ENCODE measurements around the gene ARHGAP6. TPM values are rescaled to one million over a fixed set of nuclear protein-coding genes. Genes with fewer than 3 reads are reported as not detected.

ARHGAP6 gene
- total RNA-seq, 1 experiment from 2014 or later: 0.50 TPM

- H3K4me1 ChIP-seq: no peaks in the 10 kb centered on the region
- H3K4me3 ChIP-seq (ENCODE audit: low read depth, low read length): no peak overlapping the region
- BruUV-seq (replicated peaks): no TSS peak
- no peaks in the 10 kb centered on the region for H3K27me3 Mint-ChIP-seq (ENCODE audit: insufficient read depth, unreplicated experiment)
- H3K27me3 ChIP-seq (replicated peaks; ENCODE audit: control insufficient read depth, insufficient read depth, low read length): no peaks in the 10 kb centered on the region
- no peaks in the 10 kb centered on the region for H3K4me1 Mint-ChIP-seq (ENCODE audit: low read depth, unreplicated experiment)
- H3K9me3 ChIP-seq: no peaks in the 10 kb centered on the region
- no peak overlapping the region for H3K27ac Mint-ChIP-seq (ENCODE audit: unreplicated experiment)
- H3K9me3 Mint-ChIP-seq (ENCODE audit: unreplicated experiment): no peaks in the 10 kb centered on the region
- no peak for DNase-seq
- ChIA-PET POLR2A (no interaction called here), CTCF (no interaction called here)
- intact Hi-C loops (cut with micrococcal nuclease; ENCODE audit: unreplicated experiment): no loop called here
- no peaks in the 10 kb centered on the region for H3K36me3 ChIP-seq (ENCODE audit: control insufficient read depth, insufficient read depth, low read length)
- TF ChIP-seq CTCF (IDR thresholded peaks at IDR 0.05; ENCODE audit: insufficient read depth in 1 of 2, low read depth in 1 of 2, low read length in 1 of 2, severe bottlenecking in 1 of 2, unreplicated experiment in 1 of 2): no peak
- no peak overlapping the region for H3K4me3 Mint-ChIP-seq (ENCODE audit: unreplicated experiment)
- H3K36me3 Mint-ChIP-seq (ENCODE audit: insufficient read depth, unreplicated experiment): no peaks in the 10 kb centered on the region
Measured at GRCh38 chrX:11472879-11473278, 192.8 kb downstream of the ARHGAP6 start.

DNA sequence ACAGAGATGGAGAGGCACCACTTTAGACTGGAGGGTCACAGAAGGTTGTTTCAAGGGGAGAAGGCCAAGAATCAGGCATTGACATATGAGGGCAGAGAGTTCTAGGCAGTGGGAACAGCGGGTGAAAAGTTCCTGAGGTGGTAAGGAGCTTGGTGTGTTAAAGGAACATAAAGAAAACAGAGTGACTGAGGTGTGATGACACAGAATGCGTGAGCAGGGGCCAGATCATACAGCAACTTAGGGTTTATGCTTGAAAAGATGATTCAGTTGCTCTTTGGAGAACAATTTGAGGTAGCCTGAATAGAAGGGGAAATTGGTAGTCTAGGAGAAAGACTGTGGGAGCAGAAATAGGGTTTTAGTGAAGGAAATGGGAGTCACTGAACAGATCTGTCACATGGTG is 193.3 kb downstream of the ARHGAP6 start:
- no peaks in the 10 kb centered on the region for H3K4me1 ChIP-seq
- H3K9me3 Mint-ChIP-seq (ENCODE audit: unreplicated experiment): no peaks in the 10 kb centered on the region
- H3K4me3 Mint-ChIP-seq (ENCODE audit: unreplicated experiment): no peak overlapping the region
- H3K36me3 ChIP-seq (ENCODE audit: control insufficient read depth, insufficient read depth, low read length): no peaks in the 10 kb centered on the region
- no peak overlapping the region for H3K4me3 ChIP-seq (ENCODE audit: low read depth, low read length)
- intact Hi-C loops (cut with micrococcal nuclease; ENCODE audit: unreplicated experiment): no loop called here
- DNase-seq: no peak
- H3K27ac Mint-ChIP-seq (ENCODE audit: unreplicated experiment): no peak overlapping the region
- no peaks in the 10 kb centered on the region for H3K36me3 Mint-ChIP-seq (ENCODE audit: insufficient read depth, unreplicated experiment)
- H3K27me3 ChIP-seq (replicated peaks; ENCODE audit: control insufficient read depth, insufficient read depth, low read length): no peaks in the 10 kb centered on the region
- no TSS peak for BruUV-seq (replicated peaks)
- CTCF ChIA-PET: no interaction called here
- H3K9me3 ChIP-seq: no peaks in the 10 kb centered on the region
- no peaks in the 10 kb centered on the region for H3K4me1 Mint-ChIP-seq (ENCODE audit: low read depth, unreplicated experiment)
- H3K27me3 Mint-ChIP-seq (ENCODE audit: insufficient read depth, unreplicated experiment): no peaks in the 10 kb centered on the region
- TF ChIP-seq CTCF (IDR thresholded peaks at IDR 0.05; ENCODE audit: insufficient read depth in 1 of 2, low read depth in 1 of 2, low read length in 1 of 2, severe bottlenecking in 1 of 2, unreplicated experiment in 1 of 2): no peak
- POLR2A ChIA-PET: no interaction called here

DNA sequence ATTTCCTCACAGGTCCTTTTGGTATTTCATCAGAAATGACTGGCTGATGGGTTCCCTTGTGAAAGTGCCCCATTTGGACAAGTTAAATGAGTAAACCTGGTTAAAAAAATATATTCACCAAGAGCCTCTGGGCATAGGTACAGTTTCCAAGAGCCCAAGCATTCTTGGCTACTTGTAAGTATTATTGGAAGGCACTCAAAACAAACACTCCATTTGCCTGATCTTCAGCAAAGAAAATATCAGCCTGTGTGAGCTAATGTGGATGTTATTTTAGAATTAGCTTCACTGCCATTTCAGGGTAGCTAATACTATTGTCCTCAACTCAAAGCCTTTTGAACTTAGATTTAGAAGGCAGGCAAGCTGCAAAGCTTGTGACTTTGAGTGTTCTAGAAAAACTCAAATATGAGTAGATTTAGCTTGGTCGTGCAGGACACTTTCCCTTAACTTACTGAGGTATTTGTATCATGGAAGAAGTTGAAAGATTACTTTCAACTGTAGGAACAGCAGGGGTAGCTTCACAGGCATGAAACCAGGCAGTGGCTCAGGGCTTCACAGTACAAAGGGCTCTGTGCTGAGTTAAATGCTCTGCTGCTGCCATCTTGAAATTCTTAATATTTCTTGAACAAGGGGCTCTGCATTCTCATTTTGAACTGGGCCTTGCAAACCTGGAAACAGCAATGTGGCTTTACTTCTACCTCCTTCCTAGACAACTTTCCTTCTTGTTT is 195.3 kb downstream of the ARHGAP6 start:
- intact Hi-C loops (cut with micrococcal nuclease; ENCODE audit: unreplicated experiment): no loop called here
- POLR2A ChIA-PET: no interaction called here
- Mint-ChIP-seq H3K36me3 (ENCODE audit: insufficient read depth, unreplicated experiment) (no peaks in the 10 kb centered on the region), H3K27me3 (ENCODE audit: insufficient read depth, unreplicated experiment) (no peaks in the 10 kb centered on the region), H3K4me1 (ENCODE audit: low read depth, unreplicated experiment) (peaks cover 7% of the 10 kb centered on the region), H3K27ac (ENCODE audit: unreplicated experiment) (no peak overlapping the region), H3K9me3 (ENCODE audit: unreplicated experiment) (peaks cover 9% of the 10 kb centered on the region), H3K4me3 (ENCODE audit: unreplicated experiment) (no peak overlapping the region)
- CTCF ChIA-PET: no interaction called here
- peaks cover 4% of the 10 kb centered on the region; the same call in 1 of the 2 replicates for H3K4me1 ChIP-seq
- no peak for DNase-seq
- no peaks in the 10 kb centered on the region for H3K9me3 ChIP-seq
- no peak overlapping the region for H3K4me3 ChIP-seq (ENCODE audit: low read depth, low read length)
- BruUV-seq (replicated peaks): no TSS peak
- H3K27me3 ChIP-seq (replicated peaks; ENCODE audit: control insufficient read depth, insufficient read depth, low read length): no peaks in the 10 kb centered on the region
- H3K36me3 ChIP-seq (ENCODE audit: control insufficient read depth, insufficient read depth, low read length): no peaks in the 10 kb centered on the region
- no peak for TF ChIP-seq CTCF (IDR thresholded peaks at IDR 0.05; ENCODE audit: insufficient read depth in 1 of 2, low read depth in 1 of 2, low read length in 1 of 2, severe bottlenecking in 1 of 2, unreplicated experiment in 1 of 2)
